H9 (cell line): Measurements from ENCODE around the gene IL11RA. TPM values are rescaled to one million over a fixed set of nuclear protein-coding genes. Genes with fewer than 3 reads are reported as not detected.

Experiments used
- DNase-seq: peaks from one replicate; pipeline ENCODE4 v3.0.0-alpha.2; 2017
- H2AFZ ChIP-seq: one replicate; pipeline ENCODE4 v1.6.1; 2013; ENCODE audit warnings: mild to moderate bottlenecking, low read length, control low read depth, moderate library complexity
- H2AK5ac ChIP-seq: 2 replicates; pipeline ENCODE4 v1.6.1; 2013; ENCODE audit warnings: low read length, control low read depth, mixed read lengths; ENCODE audit not compliant: insufficient read length
- H2BK120ac ChIP-seq: one replicate; pipeline ENCODE4 v1.6.1; 2013; ENCODE audit warnings: low read depth, mild to moderate bottlenecking, low read length, control low read depth, inconsistent platforms; ENCODE audit not compliant: poor library complexity, severe bottlenecking
- H2BK12ac ChIP-seq: 2 replicates; pipeline ENCODE4 v1.6.1; 2013; ENCODE audit warnings: low read length, control low read depth, mixed read lengths, low read depth; ENCODE audit not compliant: insufficient read length
- H2BK15ac ChIP-seq: 2 replicates; pipeline ENCODE4 v1.6.1; 2013; ENCODE audit warnings: low read depth, low read length, control low read depth
- H2BK20ac ChIP-seq: one replicate; pipeline ENCODE4 v1.6.1; 2013; ENCODE audit warnings: low read depth, mild to moderate bottlenecking, low read length, control low read depth, inconsistent platforms; ENCODE audit not compliant: poor library complexity, severe bottlenecking
- H2BK5ac ChIP-seq: 2 replicates; pipeline ENCODE4 v1.6.1; 2013; ENCODE audit warnings: low read length, control low read depth, mixed read lengths; ENCODE audit not compliant: insufficient read length
- H3K14ac ChIP-seq: 2 replicates; pipeline ENCODE4 v1.6.1; 2013; ENCODE audit warnings: low read length, control low read depth; ENCODE audit not compliant: insufficient read depth
- H3K18ac ChIP-seq: 2 replicates; pipeline ENCODE4 v1.6.1; 2013; ENCODE audit warnings: low read depth, mild to moderate bottlenecking, mixed read lengths, low read length, control low read depth; ENCODE audit not compliant: insufficient read length
- H3K23ac ChIP-seq: 2 replicates; pipeline ENCODE4 v1.6.1; 2013; ENCODE audit warnings: low read length, control low read depth, mixed read lengths, low read depth; ENCODE audit not compliant: insufficient read length
- H3K23me2 ChIP-seq: 2 replicates; pipeline ENCODE4 v1.6.1; 2013; ENCODE audit warnings: low read depth, mild to moderate bottlenecking, mixed read lengths, low read length, control low read depth; ENCODE audit not compliant: insufficient read length, poor library complexity, severe bottlenecking
- H3K27ac ChIP-seq: 2 replicates; pipeline ENCODE4 v1.5.1; 2013; ENCODE audit warnings: low read length, control low read depth, mixed read lengths, low read depth; ENCODE audit not compliant: insufficient read length
- H3K27me3 ChIP-seq: 2 replicates; pipeline ENCODE4 v1.6.1; 2013; ENCODE audit warnings: low read length, control low read depth, inconsistent platforms; ENCODE audit not compliant: insufficient read depth
- H3K4ac ChIP-seq: 2 replicates; pipeline ENCODE4 v1.6.1; 2013; ENCODE audit warnings: low read depth, mild to moderate bottlenecking, control low read depth, inconsistent platforms, low read length, moderate library complexity
- H3K4me1 ChIP-seq: 2 replicates; pipeline ENCODE4 v1.6.1; 2013; ENCODE audit warnings: low read length, control low read depth, inconsistent platforms; ENCODE audit not compliant: insufficient read depth
- H3K4me2 ChIP-seq: 2 replicates; pipeline ENCODE4 v1.6.1; 2013; ENCODE audit warnings: low read length, control low read depth, mixed read lengths; ENCODE audit not compliant: insufficient read length, insufficient read depth
- H3K56ac ChIP-seq: 2 replicates; pipeline ENCODE4 v1.6.1; 2013; ENCODE audit warnings: low read depth, mild to moderate bottlenecking, mixed read lengths, low read length, control low read depth; ENCODE audit not compliant: insufficient read length
- H3K79me1 ChIP-seq: 2 replicates; pipeline ENCODE4 v1.6.1; 2013; ENCODE audit warnings: low read depth, mild to moderate bottlenecking, moderate library complexity, low read length, control low read depth, inconsistent platforms; ENCODE audit not compliant: insufficient read depth, poor library complexity, severe bottlenecking
- H3K79me2 ChIP-seq: 2 replicates; pipeline ENCODE4 v1.6.1; 2013; ENCODE audit warnings: low read length, control low read depth, inconsistent platforms; ENCODE audit not compliant: insufficient read depth
- H3K9ac ChIP-seq: 2 replicates; pipeline ENCODE4 v1.6.1; 2013; ENCODE audit warnings: low read length, control low read depth, mixed read lengths; ENCODE audit not compliant: insufficient read length; ENCODE audit errors: extremely low read depth
- H3K9me3 ChIP-seq: one replicate; pipeline ENCODE4 v1.6.1; 2013; ENCODE audit warnings: low read depth, low read length, inconsistent platforms; ENCODE audit not compliant: control insufficient read depth
- H3T11ph ChIP-seq: one replicate; pipeline ENCODE4 v1.6.1; 2013; ENCODE audit warnings: mild to moderate bottlenecking, low read length, control low read depth, inconsistent platforms
- H4K20me1 ChIP-seq: one replicate; pipeline ENCODE4 v1.6.1; 2013; ENCODE audit not compliant: control insufficient read depth, insufficient read length, insufficient read depth
- H4K5ac ChIP-seq: 2 replicates; pipeline ENCODE4 v1.6.1; 2013; ENCODE audit warnings: low read depth, mild to moderate bottlenecking, mixed read lengths, low read length, control low read depth; ENCODE audit not compliant: insufficient read length
- H4K8ac ChIP-seq: replicated peaks from 2 replicates; pipeline ENCODE4 v1.6.1; 2013; ENCODE audit warnings: low read length, control low read depth, mixed read lengths, low read depth; ENCODE audit not compliant: insufficient read length
- H4K91ac ChIP-seq: 2 replicates; pipeline ENCODE4 v1.6.1; 2013; ENCODE audit warnings: low read depth, mild to moderate bottlenecking, moderate library complexity, mixed read lengths, low read length, control low read depth; ENCODE audit not compliant: insufficient read length
- H3K27ac Mint-ChIP-seq, 3 experiments: 2 replicates in 2 of 3; 3 replicates in 1 of 3; pipeline ENCODE4 v1.8.0; 2020 to 2021; ENCODE audit warnings: mixed read lengths in 3 of 3, mild to moderate bottlenecking in 1 of 3, moderate library complexity in 1 of 3
- H3K27me3 Mint-ChIP-seq: 2 replicates; pipeline ENCODE4 v1.8.0; 2021; ENCODE audit warnings: low read depth, mild to moderate bottlenecking, moderate library complexity, mixed read lengths
- H3K36me3 Mint-ChIP-seq, 3 experiments: 2 replicates in 2 of 3; 3 replicates in 1 of 3; pipeline ENCODE4 v1.8.0; 2020 to 2021; ENCODE audit warnings: low read depth in 3 of 3, mixed read lengths in 3 of 3; ENCODE audit not compliant: insufficient read depth in 1 of 3
- H3K4me1 Mint-ChIP-seq, 2 experiments: 2 replicates each; pipeline ENCODE4 v1.8.0; 2020; ENCODE audit warnings: mixed read lengths in 2 of 2
- H3K4me3 Mint-ChIP-seq, 2 experiments: 2 replicates in 1 of 2; 3 replicates in 1 of 2; pipeline ENCODE4 v1.8.0; 2020 to 2021; ENCODE audit warnings: mild to moderate bottlenecking in 2 of 2, mixed read lengths in 2 of 2, moderate library complexity in 1 of 2
- H3K9me3 Mint-ChIP-seq, 2 experiments: 2 replicates in 1 of 2; 3 replicates in 1 of 2; pipeline ENCODE4 v1.8.0; 2020; ENCODE audit warnings: mild to moderate bottlenecking in 2 of 2, mixed read lengths in 2 of 2, moderate library complexity in 1 of 2
- CTCF ChIP-seq: fragments of 200-600 bp; sonication (generic); conservative IDR thresholded peaks from 3 replicates; pipeline ENCODE4 v1.8.0; 2021; ENCODE audit warnings: antibody characterized with exemption, mild to moderate bottlenecking
- WGBS: extraction: QIAGEN DNeasy Blood & Tissue Kit; methylation state at CpG from one replicate; pipeline ENCODE4 v1.1.7; 2013; ENCODE audit warnings: missing lambda C conversion rate, low lambda C conversion rate, mixed read lengths; ENCODE audit not compliant: insufficient read length; ENCODE audit errors: extremely low coverage; 5-methylcytosine and 5-hydroxymethylcytosine counted together
- total RNA-seq: library from RNA; stranded (reverse); gene quantifications from 2 replicates; pipeline ENCODE4 v1.2.1, GENCODE V29; 2021

IL11RA gene
- total RNA-seq, 1 experiment from 2014 or later, result 8.7 TPM

GRCh38 chr9:34674440-34674839 lies 22.5 kb downstream of the IL11RA start:
- Histone ChIP-seq H2BK20ac (no peak overlapping the region), H3K79me1 (no peaks in the 10 kb centered on the region), H3K23me2 (no peaks in the 10 kb centered on the region), H2AK5ac (no peak overlapping the region), H3K79me2 (no peaks in the 10 kb centered on the region), H4K91ac (no peak overlapping the region), H3K56ac (no peak overlapping the region), H3K4ac (no peak overlapping the region), H3T11ph (no peak overlapping the region), H2BK12ac (no peak overlapping the region), H2BK5ac (no peak overlapping the region), H4K5ac (no peak overlapping the region), H2AFZ (no peak overlapping the region), H3K4me2 (no peak overlapping the region), H4K8ac (no peak overlapping the region), H3K14ac (no peak overlapping the region), H3K27me3 (no peaks in the 10 kb centered on the region), H3K9me3 (no peaks in the 10 kb centered on the region), H2BK15ac (no peak overlapping the region), H3K27ac (no peak overlapping the region), H3K9ac (no peak overlapping the region), H3K4me1 (no peaks in the 10 kb centered on the region), H3K23ac (no peak overlapping the region), H4K20me1 (no peaks in the 10 kb centered on the region), H3K18ac (no peak overlapping the region), H2BK120ac (no peak overlapping the region)
- Mint-ChIP-seq H3K9me3 (peaks cover 4% of the 10 kb centered on the region in 2 experiments), H3K27ac (no peak overlapping the region), H3K36me3 (peaks cover 5 to 7% (median 5%) of the 10 kb centered on the region in 3 experiments), H3K4me1 (peaks cover 7% of the 10 kb centered on the region in 2 experiments), H3K27me3 (peaks cover 3% of the 10 kb centered on the region; the same call in 1 of the 2 replicates), H3K4me3 (no peak overlapping the region)
- WGBS, result 100% methylated on average over 1 of the region's 3 CpGs
- DNase-seq, result no peak
- TF ChIP-seq CTCF, result no peak
